Stimulated activated CD8-positive, alpha-beta memory T cell treated with anti-CD3 and anti-CD28 coated beads, Interleukin-12 subunit alpha, Interleukin-12 subunit beta, amount 100 ng/mL, for 24 hours (primary cell): ENCODE data around the gene FGGY.
"Not testable (repeated sequence)": the region's sequence is repeated elsewhere in the genome, so short reads cannot be mapped to it uniquely, and the experiment has no call there.

Experiments
- DNase-seq: peaks from one replicate; pipeline ENCODE4 v3.0.0-alpha.2; 2020; ENCODE audit errors: extremely low read depth

The FGGY gene

DNA sequence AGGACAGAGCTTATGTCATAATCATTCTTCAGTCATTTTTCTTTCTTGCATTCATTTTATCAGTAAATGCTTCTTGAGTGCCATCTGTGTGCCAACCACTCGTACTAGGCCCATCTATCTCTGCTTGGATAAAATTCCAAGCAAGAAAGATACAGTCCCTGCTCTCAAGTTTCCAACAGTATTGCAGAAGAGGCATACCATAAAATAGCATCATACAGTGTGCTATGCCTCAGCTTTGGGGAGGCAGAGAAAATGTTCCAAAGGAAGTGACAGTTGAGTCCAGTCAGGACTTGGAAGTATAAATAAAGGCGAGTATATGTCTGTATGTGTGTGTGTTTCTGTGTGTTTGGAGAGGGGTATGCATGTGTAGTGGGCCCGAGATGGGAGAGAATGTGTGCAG, 404.5 kb downstream of the FGGY start:
- no peak for DNase-seq

DNA sequence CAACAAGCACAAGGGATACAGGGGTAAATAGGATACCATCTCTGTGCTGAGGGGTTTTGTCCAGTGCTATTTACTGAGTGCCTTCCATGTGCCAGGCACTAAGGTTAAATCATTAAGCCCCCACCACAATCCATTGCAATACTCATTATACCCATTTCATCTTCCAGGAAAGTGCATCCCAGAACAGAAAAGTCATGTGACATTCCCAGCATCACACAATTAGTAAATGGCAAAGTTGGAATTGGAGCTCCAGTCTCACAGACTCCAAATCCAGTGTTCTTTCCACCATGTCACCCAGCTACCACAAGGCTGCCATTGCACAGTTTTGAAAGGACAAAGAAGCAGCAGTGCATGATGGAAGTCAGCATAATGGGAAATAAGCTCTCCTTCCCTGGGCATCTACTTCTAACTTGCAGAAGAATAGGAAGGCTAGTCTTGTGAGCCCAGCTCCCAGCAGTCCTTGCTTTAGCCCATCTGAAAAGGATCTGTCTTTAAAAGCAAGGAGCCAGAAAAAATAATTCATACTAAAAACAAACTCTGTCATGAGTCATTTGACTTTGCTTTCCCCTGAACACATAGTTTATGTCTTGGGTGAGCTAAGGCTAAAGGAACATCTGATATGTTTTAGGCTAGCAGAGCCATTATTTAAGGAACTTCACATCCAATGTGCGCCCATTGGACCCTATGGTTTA, 406.5 kb downstream of the FGGY start:
- DNase-seq = no peak

DNA sequence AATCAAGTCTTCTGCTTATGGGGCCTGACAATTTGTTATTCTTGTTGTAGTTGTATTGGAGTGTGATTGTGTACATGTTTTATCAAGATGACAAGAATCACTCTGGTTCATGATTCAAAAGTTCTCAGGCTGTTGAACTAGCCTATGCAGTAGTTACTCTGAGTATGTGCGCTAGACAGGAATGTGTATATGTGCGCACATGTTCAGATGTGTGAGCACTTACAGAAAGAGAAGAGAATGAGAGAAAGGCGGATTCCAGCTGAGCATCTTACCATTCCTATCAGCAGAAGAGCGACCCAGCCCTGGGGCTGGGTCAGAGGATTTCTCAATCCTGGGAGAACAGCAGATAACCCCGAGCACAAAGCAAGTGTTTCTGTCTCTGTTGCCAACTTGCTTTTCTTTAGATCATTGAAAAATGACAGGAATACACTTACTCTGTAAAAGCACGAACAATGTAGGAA, 407.1 kb downstream of the FGGY start:
- no peak for DNase-seq

- no peak for DNase-seq
Observed at GRCh38 chr1:59704716-59705115, 407.8 kb downstream of the FGGY start.

DNA sequence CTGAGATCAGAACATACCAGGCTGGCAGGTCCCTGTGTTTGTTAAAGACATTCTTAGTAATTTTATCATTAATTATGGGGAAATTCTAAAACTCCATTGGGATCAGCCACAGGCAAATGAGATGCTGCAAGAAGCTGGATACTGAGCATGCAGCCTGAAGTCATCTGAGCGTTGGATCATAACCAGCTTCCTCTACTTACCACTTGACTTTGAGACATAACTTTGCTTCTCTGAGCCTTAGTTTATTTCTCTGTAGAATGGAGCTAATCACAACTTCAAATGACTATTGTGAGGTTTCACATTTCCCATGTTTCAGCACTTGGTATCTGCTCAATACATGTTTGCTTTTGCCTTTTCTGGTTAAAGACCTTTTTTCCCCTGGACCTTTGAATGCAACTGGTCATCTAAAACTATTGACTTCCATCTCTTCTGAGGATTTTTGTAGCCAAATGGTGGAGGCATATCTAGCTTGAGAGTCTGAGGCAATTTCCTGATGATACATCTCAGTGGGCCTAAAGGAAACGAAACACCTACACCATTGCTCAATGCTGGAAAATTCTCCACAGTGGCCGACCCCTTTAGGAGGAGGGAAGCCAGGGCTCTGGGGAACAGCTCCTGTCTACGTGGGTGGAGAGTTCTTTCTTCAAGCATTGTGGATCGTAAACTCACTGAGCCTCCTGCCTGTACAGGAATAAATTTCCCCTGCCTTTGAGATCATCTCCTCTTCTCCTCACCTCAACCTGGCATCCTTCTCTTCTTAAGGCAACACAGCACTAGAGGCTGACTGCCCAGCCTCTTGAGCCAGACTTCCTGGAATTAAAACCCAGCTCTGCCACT, 408.8 kb downstream of the FGGY start:
- no peak for DNase-seq

DNA sequence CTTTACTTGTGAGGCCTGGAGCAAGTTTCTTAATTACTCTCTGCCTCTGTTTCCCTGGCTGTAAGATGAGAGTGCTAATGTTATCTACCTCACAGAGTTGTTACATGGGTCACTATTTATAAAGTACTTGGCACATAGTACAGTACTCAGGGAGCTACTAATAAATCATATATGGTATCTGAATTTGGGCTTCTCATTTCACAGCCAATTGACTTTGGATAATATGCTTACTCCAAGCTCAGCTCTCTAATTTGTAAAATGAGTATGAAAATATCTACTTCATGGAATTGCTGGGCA, 409.4 kb downstream of the FGGY start:
- no peak for DNase-seq

DNA sequence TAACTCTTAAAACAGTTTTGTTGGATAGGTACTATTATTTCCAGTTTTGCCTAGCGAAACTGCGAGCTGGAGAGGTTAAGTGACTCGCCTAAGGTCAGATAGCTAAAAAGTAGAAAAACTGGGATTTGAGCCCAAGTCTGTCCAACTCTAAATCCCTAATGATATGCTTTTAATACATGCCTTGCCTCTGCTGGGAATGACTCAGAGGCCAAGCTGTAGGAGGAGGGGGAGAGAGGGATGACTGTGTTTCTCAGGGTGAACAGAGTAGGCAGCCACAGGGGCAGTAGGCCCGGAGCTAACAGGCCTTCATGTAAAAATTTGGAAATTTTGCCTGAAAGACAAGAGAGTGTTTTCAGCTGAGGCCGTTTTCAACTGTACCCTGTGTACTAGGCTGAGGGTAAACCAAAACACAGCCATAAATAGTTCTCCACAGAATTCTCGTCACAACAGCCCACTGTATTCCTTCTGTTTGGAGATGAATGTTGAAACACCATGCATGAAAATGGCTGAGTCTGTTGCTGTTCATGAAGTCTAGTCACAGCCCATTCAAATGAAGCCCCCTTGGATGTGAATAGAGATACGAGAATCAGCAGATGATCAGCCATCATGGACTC, 410.4 kb downstream of the FGGY start:
- no peak for DNase-seq

- no peak for DNase-seq
Observed at GRCh38 chr1:59709333-59709732, 412.4 kb downstream of the FGGY start.

GRCh38 chr1:59710920-59711319, 414.0 kb downstream of the FGGY start:
- DNase-seq = not testable (repeated sequence)

GRCh38 chr1:59714219-59714618, 417.3 kb downstream of the FGGY start:
- no peak for DNase-seq

DNA sequence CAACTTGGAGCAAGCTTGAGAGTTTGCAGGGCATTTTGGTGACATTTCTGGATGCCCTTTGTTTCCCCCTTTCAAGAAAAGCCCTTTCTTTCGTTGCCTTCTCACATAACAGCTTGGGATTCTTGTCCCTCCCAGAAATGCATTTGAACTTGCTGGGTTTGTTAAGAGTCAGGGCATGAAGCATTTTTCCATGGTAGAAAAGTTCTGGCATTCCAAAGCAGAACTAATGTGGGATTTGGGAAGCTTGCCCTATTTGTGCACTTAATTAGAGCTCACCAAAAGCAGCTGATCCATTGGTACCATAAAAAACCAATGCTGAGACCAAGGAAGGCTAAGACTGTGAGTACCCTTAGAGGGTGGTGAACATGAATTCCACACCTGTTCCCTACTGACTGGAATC, 418.1 kb downstream of the FGGY start:
- DNase-seq = no peak

- DNase-seq = no peak
Observed at GRCh38 chr1:59716832-59717231, 419.9 kb downstream of the FGGY start.

DNA sequence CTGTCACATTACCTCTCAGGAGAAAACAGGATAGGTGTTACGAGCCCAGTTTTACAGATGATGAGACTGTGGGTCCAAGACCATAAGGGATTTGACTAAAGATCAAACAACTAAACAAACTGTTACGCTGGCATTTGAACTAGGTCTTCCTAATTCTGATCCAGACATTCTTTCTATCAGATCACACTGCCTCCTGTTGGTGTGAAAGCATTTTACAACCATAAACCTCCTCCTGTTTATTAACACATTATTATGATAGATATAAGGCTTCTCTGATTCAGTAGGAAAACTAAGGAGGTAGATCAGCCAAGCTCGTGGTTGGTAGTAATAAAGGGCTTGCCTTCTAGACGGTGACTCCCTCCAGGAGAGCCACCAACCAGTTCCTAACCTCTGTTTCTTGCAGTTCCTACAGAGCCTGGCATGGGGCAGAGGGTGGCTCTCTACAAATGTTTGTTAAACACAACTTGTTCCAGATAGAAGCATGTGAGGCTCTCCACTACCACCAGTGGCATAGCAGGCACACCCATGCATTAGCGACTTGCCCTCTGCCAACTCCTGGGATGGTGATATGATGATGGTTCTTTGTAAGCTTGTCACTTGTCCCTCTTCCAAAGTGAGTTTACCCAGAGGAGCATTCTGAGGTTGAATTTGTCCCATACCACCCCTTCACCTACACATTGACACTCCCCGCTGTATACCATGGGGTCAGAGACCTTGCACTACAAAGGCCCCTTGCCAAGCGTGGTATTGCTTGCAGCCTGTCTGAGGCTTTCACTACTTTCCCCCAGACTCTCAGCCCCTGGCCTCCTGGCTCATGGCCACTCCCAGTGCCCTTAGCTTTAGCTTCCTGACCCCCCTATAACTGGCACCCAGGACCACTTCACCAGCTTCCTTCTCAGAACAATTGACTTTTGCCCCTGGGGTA, 421.4 kb downstream of the FGGY start:
- no peak for DNase-seq

GRCh38 chr1:59718989-59719360, 422.1 kb downstream of the FGGY start:
- no peak for DNase-seq

DNA sequence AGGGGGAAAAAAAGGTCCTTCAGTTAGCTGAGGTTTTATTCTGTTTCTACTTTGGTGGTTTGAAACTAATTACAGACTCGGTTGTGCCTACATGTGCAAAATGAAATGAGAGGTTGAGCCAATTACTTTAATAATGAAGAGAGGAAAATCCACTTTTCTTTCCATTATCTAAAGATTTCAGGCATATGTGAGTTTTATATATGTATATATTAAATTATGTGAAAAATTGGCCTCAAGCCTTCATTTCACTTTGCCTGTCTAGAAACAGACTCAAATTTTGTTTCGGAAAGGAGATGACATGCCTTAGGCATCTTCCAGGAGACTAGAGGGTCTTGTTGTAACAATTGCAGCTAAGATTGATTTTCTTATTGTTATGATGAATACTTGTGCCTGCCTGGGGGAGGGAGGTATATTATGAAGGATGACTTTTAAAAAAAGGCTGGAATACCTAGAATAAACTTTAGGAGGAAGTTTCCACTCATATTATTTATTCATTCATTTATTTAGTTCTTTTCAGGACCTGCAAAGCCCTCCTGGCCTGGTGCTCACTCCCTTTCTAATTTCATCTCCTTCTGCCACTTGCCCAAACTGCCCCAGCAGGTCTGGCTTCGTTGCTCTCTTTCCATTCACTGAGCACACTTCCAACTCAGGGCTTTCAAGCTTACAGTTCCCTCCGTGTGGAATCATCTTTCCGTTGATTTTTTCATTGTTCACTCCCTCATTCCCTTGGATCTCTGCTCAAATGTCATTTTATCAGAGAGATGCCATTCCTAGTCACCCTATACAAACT, 423.6 kb downstream of the FGGY start:
- no peak for DNase-seq

DNA sequence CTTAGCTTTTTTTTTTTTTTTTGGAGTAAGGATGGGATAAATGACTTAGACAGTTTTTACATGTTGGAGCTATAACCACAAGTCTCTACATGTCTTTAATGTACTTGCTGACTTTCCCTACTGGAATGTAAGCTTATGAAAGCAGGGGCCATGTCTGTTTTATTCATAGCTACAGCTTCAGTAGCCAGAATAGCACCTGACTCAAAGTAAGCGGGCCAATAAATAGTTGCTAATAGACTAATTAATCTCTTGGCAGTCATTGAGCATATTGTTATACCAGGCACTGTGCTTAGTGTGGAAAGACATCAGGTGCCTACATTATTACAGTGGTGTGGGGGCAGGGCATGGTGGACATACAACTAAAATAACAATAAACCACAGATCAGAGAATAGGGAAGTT, 433.4 kb downstream of the FGGY start:
- no peak for DNase-seq

DNA sequence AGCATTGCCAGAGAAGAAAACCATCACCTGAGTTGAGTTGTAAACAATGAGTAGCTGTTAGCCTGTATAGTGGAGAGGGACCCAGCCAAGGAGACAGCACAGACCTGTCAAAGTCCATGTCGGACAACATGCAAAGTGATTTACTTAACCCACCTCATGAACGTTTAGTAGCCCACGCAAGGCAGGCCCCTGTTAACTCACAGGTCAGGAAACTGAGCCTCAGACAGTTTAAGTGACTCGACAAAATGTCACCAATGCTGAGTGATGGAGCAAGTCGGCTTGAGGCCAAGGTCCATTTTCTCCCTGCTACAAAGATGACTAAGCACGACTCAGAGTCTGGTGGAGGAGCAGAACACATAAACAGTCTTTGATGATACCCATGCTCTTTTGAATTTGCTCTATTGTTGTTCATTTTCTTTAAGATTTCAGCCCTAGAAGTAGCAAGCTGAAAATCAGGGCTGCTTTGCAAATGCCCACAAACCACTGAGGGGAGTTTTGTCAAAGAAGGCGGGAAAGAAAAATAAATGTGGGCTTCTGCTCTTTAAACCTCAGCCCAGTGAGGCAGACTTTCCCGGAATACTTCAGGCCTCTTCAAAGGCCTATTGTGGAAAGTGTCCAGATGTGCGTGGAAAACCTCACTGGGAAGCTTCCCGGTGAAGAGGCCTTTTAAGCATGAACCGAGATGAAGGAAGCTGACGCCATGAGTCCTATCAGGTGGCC, 434.0 kb downstream of the FGGY start:
- no peak for DNase-seq

DNA sequence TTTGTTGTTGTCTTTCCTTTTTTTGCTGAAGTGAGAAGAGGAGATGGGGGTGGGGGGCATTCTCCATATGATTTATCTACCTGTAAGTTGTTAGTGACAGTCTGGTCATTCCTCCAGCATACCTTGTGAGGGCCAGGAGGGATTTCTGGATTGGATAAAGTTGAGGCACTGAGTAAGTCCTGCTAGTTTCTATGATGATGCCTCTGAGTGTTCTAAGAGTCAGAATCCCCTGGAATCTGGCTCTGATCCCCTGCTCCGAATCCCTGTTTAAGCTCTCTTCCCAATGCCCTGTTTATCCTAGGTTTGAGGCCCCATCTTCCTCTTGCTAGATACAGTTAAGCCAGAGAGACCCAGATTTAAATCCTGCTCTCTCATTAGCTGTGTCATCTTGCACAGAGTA, 434.7 kb downstream of the FGGY start:
- no peak for DNase-seq

- DNase-seq = no peak
Observed at GRCh38 chr1:59732214-59732955, 435.5 kb downstream of the FGGY start.
